Measurements from ENCODE around the gene AKR1E2. TPM values are rescaled to one million over a fixed set of nuclear protein-coding genes. Genes with fewer than 3 reads are reported as not detected.

AKR1E2 gene
- total and polyA plus RNA-seq, 10 of the 15 experiments (the other 5 are each of a cell fraction or from before 2014, with no cell fraction given), result not detected

DNA sequence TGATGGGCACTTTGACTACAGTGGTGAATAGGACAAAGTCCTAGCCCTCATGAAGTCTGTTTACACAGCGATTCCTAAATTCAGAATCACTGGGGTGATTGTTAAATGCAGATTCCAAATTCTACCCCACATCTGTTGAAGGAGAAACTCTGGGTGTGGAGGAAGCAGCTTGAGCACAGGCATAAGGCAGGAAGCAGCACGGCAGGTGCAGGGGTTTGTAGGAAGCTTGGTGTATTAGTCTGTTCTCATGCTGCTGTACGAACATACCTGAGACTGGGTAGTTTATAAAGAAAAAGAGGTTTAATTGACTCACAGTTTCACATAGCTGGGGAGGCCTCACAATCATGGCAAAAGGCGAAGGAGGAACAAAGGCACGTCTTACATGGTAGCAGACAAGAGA lies 5.1 kb downstream of the AKR1E2 start (continued):
- TF ChIP-seq, protein P1, sequence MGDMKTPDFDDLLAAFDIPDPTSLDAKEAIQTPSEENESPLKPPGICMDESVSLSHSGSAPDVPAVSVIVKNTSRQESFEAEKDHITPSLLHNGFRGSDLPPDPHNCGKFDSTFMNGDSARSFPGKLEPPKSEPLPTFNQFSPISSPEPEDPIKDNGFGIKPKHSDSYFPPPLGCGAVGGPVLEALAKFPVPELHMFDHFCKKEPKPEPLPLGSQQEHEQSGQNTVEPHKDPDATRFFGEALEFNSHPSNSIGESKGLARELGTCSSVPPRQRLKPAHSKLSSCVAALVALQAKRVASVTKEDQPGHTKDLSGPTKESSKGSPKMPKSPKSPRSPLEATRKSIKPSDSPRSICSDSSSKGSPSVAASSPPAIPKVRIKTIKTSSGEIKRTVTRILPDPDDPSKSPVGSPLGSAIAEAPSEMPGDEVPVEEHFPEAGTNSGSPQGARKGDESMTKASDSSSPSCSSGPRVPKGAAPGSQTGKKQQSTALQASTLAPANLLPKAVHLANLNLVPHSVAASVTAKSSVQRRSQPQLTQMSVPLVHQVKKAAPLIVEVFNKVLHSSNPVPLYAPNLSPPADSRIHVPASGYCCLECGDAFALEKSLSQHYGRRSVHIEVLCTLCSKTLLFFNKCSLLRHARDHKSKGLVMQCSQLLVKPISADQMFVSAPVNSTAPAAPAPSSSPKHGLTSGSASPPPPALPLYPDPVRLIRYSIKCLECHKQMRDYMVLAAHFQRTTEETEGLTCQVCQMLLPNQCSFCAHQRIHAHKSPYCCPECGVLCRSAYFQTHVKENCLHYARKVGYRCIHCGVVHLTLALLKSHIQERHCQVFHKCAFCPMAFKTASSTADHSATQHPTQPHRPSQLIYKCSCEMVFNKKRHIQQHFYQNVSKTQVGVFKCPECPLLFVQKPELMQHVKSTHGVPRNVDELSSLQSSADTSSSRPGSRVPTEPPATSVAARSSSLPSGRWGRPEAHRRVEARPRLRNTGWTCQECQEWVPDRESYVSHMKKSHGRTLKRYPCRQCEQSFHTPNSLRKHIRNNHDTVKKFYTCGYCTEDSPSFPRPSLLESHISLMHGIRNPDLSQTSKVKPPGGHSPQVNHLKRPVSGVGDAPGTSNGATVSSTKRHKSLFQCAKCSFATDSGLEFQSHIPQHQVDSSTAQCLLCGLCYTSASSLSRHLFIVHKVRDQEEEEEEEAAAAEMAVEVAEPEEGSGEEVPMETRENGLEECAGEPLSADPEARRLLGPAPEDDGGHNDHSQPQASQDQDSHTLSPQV (IDR thresholded peaks at IDR 0.05), result no peak
- TF ChIP-seq CHD4 (IDR thresholded peaks at IDR 0.05), result no peak

DNA sequence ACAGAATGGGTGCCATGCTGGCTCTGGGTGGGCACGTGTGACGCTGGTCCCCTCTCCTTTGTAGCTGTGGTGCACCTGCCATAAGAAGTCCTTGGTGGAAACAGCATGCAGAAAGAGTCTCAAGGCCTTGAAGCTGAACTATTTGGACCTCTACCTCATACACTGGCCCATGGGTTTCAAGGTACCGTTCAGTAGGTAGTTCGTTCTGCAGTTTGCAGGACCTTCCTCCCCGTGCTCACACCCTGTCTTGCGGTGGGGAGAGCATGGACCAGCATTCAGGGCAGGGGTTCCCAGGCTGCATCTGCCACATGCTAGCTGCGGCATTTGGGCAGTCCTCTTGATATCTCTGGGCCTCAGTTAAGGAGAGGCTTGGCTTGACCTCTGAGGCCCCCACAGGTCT lies 7.3 kb downstream of the AKR1E2 start:
- ChIA-PET POLR2A (no interaction called here), SMC1A (ENCODE audit: uncharacterized antibody, unreplicated experiment) (interaction anchor here (0.6 kb wide), 1 partner anchor 18 kb away, joined by 3 read pairs; no protein-coding TSS in a partner anchor), RAD21 (ENCODE audit: unreplicated experiment) (no interaction called here), CTCF (interaction anchor here (0.8 to 3.9 kb wide), 2 partner anchors 9 to 19 kb away, joined by 3 to 20 read pairs; no protein-coding TSS in a partner anchor)
- H3K4me1 ChIP-seq (ENCODE audit: control insufficient read depth, insufficient read depth, low read length), result no peaks in the 10 kb centered on the region
- ATAC-seq (no peak), FAIRE-seq (no peak), DNase-seq (ENCODE audit: low read depth, low spot score) (no peak)
- no TSS peak for BruUV-seq (replicated peaks)
- H3K4me2 ChIP-seq (ENCODE audit: control insufficient read depth, insufficient read depth), result no peak overlapping the region
- no peaks in the 10 kb centered on the region for H4K20me1 ChIP-seq (ENCODE audit: control insufficient read depth, insufficient read depth)
- H3K79me2 ChIP-seq (ENCODE audit: control insufficient read depth, insufficient read depth, low read length), result no peaks in the 10 kb centered on the region
- H3K9ac ChIP-seq (ENCODE audit: control insufficient read depth, insufficient read depth, low read length), result no peak overlapping the region
- no peaks in the 10 kb centered on the region for H3K36me3 ChIP-seq (ENCODE audit: control insufficient read depth in 2 of 2, insufficient read depth in 2 of 2, low read length in 1 of 2)
- in situ Hi-C loops (cut with MboI), result no loop called here
- intact Hi-C loops (cut with micrococcal nuclease; ENCODE audit: unreplicated experiment), result no loop called here
- 39% methylated on average over 7 of the region's 7 CpGs for WGBS (ENCODE audit: insufficient coverage, insufficient replicate concordance, low lambda C conversion rate, missing lambda C conversion rate)
- H3K4me3 ChIP-seq, result no peak overlapping the region
- H3K27me3 ChIP-seq (replicated peaks in 1 of 2; ENCODE audit: control insufficient read depth in 2 of 2, insufficient read depth in 2 of 2, low read length in 1 of 2), result no peaks in the 10 kb centered on the region; a peak in 2 of 4 replicates
- no peak overlapping the region for H2AFZ ChIP-seq (ENCODE audit: control insufficient read depth, low read depth, low read length)
- no peaks in the 10 kb centered on the region for H3K9me3 ChIP-seq (replicated peaks; ENCODE audit: control insufficient read depth, insufficient read depth, low read length)
- H3K27ac ChIP-seq (ENCODE audit: control insufficient read depth, insufficient read depth), result no peak overlapping the region
- TF ChIP-seq CEBPB (IDR thresholded peaks at IDR 0.05; ENCODE audit: borderline replicate concordance in 1 of 2, low read depth in 2 of 2, low read length in 2 of 2) (no peak), FOS (IDR thresholded peaks at IDR 0.05; ENCODE audit: borderline replicate concordance, extremely low read depth, insufficient read length) (no peak), ETV6 (conservative IDR thresholded peaks at IDR 0.05 in 1 of 2, IDR thresholded peaks at IDR 0.05 in 1 of 2; ENCODE audit: borderline replicate concordance in 1 of 2, low read depth in 1 of 2) (no peak), CREM (IDR thresholded peaks at IDR 0.05; ENCODE audit: low read depth) (no peak), NFXL1 (IDR thresholded peaks at IDR 0.05; ENCODE audit: borderline replicate concordance) (no peak), BMI1 (IDR thresholded peaks at IDR 0.05; ENCODE audit: borderline replicate concordance) (no peak), ESRRA (IDR thresholded peaks at IDR 0.05; ENCODE audit: low read length) (no peak), MTA3 (IDR thresholded peaks at IDR 0.05; ENCODE audit: borderline replicate concordance, low read length) (no peak), SUZ12 (IDR thresholded peaks at IDR 0.05; ENCODE audit: unreplicated experiment) (no peak), CREB1 (IDR thresholded peaks at IDR 0.05; ENCODE audit: low read depth) (no peak), BACH1 (IDR thresholded peaks at IDR 0.05; ENCODE audit: borderline replicate concordance) (no peak), JUNB (IDR thresholded peaks at IDR 0.05) (no peak)
- TF ChIP-seq, protein P2, sequence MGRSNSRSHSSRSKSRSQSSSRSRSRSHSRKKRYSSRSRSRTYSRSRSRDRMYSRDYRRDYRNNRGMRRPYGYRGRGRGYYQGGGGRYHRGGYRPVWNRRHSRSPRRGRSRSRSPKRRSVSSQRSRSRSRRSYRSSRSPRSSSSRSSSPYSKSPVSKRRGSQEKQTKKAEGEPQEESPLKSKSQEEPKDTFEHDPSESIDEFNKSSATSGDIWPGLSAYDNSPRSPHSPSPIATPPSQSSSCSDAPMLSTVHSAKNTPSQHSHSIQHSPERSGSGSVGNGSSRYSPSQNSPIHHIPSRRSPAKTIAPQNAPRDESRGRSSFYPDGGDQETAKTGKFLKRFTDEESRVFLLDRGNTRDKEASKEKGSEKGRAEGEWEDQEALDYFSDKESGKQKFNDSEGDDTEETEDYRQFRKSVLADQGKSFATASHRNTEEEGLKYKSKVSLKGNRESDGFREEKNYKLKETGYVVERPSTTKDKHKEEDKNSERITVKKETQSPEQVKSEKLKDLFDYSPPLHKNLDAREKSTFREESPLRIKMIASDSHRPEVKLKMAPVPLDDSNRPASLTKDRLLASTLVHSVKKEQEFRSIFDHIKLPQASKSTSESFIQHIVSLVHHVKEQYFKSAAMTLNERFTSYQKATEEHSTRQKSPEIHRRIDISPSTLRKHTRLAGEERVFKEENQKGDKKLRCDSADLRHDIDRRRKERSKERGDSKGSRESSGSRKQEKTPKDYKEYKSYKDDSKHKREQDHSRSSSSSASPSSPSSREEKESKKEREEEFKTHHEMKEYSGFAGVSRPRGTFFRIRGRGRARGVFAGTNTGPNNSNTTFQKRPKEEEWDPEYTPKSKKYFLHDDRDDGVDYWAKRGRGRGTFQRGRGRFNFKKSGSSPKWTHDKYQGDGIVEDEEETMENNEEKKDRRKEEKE (IDR thresholded peaks at IDR 0.05), result no peak
- TF ChIP-seq, protein P3, sequence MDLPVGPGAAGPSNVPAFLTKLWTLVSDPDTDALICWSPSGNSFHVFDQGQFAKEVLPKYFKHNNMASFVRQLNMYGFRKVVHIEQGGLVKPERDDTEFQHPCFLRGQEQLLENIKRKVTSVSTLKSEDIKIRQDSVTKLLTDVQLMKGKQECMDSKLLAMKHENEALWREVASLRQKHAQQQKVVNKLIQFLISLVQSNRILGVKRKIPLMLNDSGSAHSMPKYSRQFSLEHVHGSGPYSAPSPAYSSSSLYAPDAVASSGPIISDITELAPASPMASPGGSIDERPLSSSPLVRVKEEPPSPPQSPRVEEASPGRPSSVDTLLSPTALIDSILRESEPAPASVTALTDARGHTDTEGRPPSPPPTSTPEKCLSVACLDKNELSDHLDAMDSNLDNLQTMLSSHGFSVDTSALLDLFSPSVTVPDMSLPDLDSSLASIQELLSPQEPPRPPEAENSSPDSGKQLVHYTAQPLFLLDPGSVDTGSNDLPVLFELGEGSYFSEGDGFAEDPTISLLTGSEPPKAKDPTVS (IDR thresholded peaks at IDR 0.05; ENCODE audit: low read depth, low read length), result no peak

Data from GM12878 (cell line).